Type B pancreatic cell (in vitro differentiated cells): ENCODE measurements around the gene NMNAT2. TPM values are rescaled to one million over a fixed set of nuclear protein-coding genes. Genes with fewer than 3 reads are reported as not detected.
A peak's percentile ranks its signal among the peaks of the same experiment; 100 is the strongest.

ENCODE experiments used
- DNase-seq: peaks from one replicate; pipeline ENCODE4 v3.0.0; 2021; ENCODE audit warnings: mixed read lengths; ENCODE audit not compliant: unreplicated experiment; ENCODE audit errors: extremely low spot score
- H3K27ac Mint-ChIP-seq: 2 replicates; pipeline ENCODE4 v1.8.0; 2021; ENCODE audit warnings: mild to moderate bottlenecking, mixed read lengths
- H3K27me3 Mint-ChIP-seq: 2 replicates; pipeline ENCODE4 v1.8.0; 2021; ENCODE audit warnings: mixed read lengths
- H3K36me3 Mint-ChIP-seq: 2 replicates; pipeline ENCODE4 v1.8.0; 2021; ENCODE audit warnings: mixed read lengths
- H3K4me1 Mint-ChIP-seq: one replicate; pipeline ENCODE4 v1.8.0; 2021; ENCODE audit warnings: mixed read lengths; ENCODE audit not compliant: unreplicated experiment
- H3K4me3 Mint-ChIP-seq: 2 replicates; pipeline ENCODE4 v1.8.0; 2021; ENCODE audit warnings: mild to moderate bottlenecking, mixed read lengths
- H3K9me3 Mint-ChIP-seq: 2 replicates; pipeline ENCODE4 v1.8.0; 2021; ENCODE audit warnings: mixed read lengths
- CTCF ChIP-seq: fragments of 200-600 bp; sonication (generic); conservative IDR thresholded peaks from 2 replicates; pipeline ENCODE4 v1.5.0; 2021; ENCODE audit warnings: antibody characterized with exemption, mild to moderate bottlenecking
- total RNA-seq: library from RNA; stranded (reverse); gene quantifications from 2 replicates; pipeline ENCODE4 v1.2.1, GENCODE V29; 2021; ENCODE audit warnings: low replicate concordance

NMNAT2 gene
- total RNA-seq, 1 donor from 2014 or later: 3.7 TPM

DNA sequence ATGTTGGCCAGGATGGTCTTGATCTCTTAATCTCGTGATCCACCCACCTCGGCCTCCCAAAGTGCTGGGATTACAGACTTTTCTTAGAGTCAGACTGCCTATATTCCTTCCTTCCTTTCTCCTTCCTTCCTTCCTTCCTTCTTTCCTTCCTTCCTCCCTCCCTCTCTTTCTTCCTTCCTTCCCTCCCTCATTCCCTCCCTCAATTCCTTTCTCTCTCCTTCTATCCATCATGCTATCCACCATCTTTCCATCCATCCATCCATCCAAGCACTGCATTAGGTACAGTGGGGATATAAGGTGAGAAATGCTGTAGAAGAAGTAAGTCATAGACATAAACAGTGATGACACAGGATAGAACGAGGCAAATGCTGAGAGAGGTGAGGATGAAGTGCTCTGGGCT, 218.9 kb downstream of the NMNAT2 start:
- H3K27me3 Mint-ChIP-seq: no peaks in the 10 kb centered on the region
- peaks cover 23% of the 10 kb centered on the region for H3K4me1 Mint-ChIP-seq
- no peaks in the 10 kb centered on the region for H3K36me3 Mint-ChIP-seq
- TF ChIP-seq CTCF: no peak
- H3K27ac Mint-ChIP-seq: no peak overlapping the region
- H3K9me3 Mint-ChIP-seq: no peaks in the 10 kb centered on the region
- DNase-seq: no peak
- H3K4me3 Mint-ChIP-seq: peak overlapping the region; percentile 35

DNA sequence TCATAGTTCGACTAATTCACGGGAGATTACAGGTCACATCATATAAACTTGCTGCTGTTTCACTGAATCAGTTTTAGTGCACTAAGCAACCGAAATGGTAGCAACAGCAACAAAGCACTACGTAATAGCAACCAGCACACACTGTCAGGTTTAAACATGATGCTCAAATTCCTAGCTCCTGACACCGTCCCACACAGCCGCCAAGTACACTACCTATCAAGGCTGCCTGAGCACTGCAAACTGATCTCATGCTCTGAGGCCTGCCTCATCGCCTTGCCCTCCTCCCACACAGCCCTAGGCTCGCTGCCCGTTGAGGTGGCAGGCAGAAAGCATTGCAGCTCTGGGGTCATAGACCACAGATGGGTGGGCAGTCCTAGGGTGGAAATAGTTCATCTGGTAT, 219.7 kb downstream of the NMNAT2 start:
- TF ChIP-seq CTCF: no peak
- H3K27me3 Mint-ChIP-seq: no peaks in the 10 kb centered on the region

More for the DNA sequence above, 219.7 kb downstream of the NMNAT2 start:
- Mint-ChIP-seq H3K27ac (peak overlapping the region; percentile 80), H3K36me3 (no peaks in the 10 kb centered on the region), H3K4me3 (peak overlapping the region; percentile 0), H3K9me3 (no peaks in the 10 kb centered on the region), H3K4me1 (peaks cover 23% of the 10 kb centered on the region)
- no peak for DNase-seq

Other genes starting within 250 kb of the NMNAT2 start
- 14.8 and 33.5 TPM in 2 replicates for gene LAMC2, start 232.1 kb downstream of the NMNAT2 start, total RNA-seq
- gene SMG7, start 54.1 kb upstream of the NMNAT2 start, total RNA-seq: 63.4 and 69.6 TPM in 2 replicates
- 0.68 and 2.2 TPM in 2 replicates for gene NCF2, start 172.1 kb upstream of the NMNAT2 start, total RNA-seq
- 83.5 and 94.3 TPM in 2 replicates for gene ARPC5, start 217.4 kb upstream of the NMNAT2 start, total RNA-seq
- not detected in 2 replicates for gene APOBEC4, start 234.9 kb upstream of the NMNAT2 start, total RNA-seq